Bronchial epithelial cell (primary cell): ENCODE results near the gene PCSK2. TPM values are rescaled to one million over a fixed set of nuclear protein-coding genes. Genes with fewer than 3 reads are reported as not detected.

ENCODE experiments used
- DNase-seq: peaks from one replicate; pipeline ENCODE4 v3.0.0-alpha.2; 2010; ENCODE audit warnings: low read depth
- FAIRE-seq: peaks from 2 replicates; lab custom pipeline; 2011; peaks lifted over from hg19 to GRCh38; lab: Jason Lieb, UNC
- H3K27me3 ChIP-seq: 2 replicates; pipeline ENCODE4 v1.5.1; 2011; ENCODE audit warnings: low read length; ENCODE audit not compliant: control insufficient read depth, insufficient read depth
- H3K36me3 ChIP-seq: 2 replicates; pipeline ENCODE4 v1.5.1; 2011; ENCODE audit warnings: low read length; ENCODE audit not compliant: control insufficient read depth, insufficient read depth
- H3K4me3 ChIP-seq: 2 replicates; pipeline ENCODE4 v1.5.1; 2011; ENCODE audit warnings: mild to moderate bottlenecking, low read depth, low read length, control low read depth
- total RNA-seq: library from RNA; depleted of rRNA; stranded (reverse); fragments of >200 nt; gene quantifications from 2 replicates; pipeline ENCODE4 v1.2.1, GENCODE V29; 2014
- TF ChIP-seq, protein P1 (sequence below): IDR thresholded peaks from 2 replicates; pipeline ENCODE4 v1.5.1; 2011; ENCODE audit warnings: mild to moderate bottlenecking, moderate library complexity, low read length, control low read depth, inconsistent platforms; ENCODE audit not compliant: insufficient read depth, severe bottlenecking

Gene PCSK2
- total RNA-seq, 1 donor from 2014 or later = not detected

DNA sequence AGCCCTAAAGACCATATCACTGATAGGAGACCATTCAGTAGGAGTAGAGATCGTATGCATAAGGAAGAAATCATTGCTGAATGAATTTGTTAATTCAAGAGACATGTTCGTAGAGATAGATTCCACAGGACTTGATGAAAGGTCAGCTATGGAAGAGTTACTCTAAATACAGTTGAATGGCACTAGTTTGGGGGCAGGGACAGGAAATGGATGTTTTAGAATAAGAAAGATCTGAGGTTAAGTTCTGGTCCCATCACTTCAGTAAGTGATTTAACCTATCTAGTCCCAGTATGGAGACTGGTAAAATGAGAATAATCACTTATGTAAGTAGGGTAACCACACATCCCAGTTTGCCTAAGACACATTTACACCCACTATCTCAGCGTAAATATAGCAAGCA is 307.2 kb downstream of the PCSK2 start:
- H3K36me3 ChIP-seq = no peaks in the 10 kb centered on the region
- DNase-seq = no peak
- TF ChIP-seq, protein P1, sequence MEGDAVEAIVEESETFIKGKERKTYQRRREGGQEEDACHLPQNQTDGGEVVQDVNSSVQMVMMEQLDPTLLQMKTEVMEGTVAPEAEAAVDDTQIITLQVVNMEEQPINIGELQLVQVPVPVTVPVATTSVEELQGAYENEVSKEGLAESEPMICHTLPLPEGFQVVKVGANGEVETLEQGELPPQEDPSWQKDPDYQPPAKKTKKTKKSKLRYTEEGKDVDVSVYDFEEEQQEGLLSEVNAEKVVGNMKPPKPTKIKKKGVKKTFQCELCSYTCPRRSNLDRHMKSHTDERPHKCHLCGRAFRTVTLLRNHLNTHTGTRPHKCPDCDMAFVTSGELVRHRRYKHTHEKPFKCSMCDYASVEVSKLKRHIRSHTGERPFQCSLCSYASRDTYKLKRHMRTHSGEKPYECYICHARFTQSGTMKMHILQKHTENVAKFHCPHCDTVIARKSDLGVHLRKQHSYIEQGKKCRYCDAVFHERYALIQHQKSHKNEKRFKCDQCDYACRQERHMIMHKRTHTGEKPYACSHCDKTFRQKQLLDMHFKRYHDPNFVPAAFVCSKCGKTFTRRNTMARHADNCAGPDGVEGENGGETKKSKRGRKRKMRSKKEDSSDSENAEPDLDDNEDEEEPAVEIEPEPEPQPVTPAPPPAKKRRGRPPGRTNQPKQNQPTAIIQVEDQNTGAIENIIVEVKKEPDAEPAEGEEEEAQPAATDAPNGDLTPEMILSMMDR = no peak
- no peak for FAIRE-seq
- no peaks in the 10 kb centered on the region for H3K27me3 ChIP-seq
- H3K4me3 ChIP-seq = no peak overlapping the region
